Peyer's patch (tissue), 4 donors: ENCODE measurements around the gene TTC39C.

Experiments used
- POLR2A ChIP-seq, 2 donors: fragments of 450-650 bp; IDR thresholded peaks; one replicate each; pipeline ENCODE4 v1.5.1; 2017; ENCODE audit warnings: antibody characterized with exemption in 2 of 2, mild to moderate bottlenecking in 2 of 2, moderate library complexity in 2 of 2
- TF ChIP-seq, protein P1 (sequence below), 6 experiments: fragments of 450-650 bp in 4 of 6; fragments of 200-600 bp in 2 of 6; sonication (generic) in 1 of 6; IDR thresholded peaks; one replicate each; pipeline ENCODE4 v1.5.1; 2017 to 2019; ENCODE audit warnings: antibody characterized with exemption in 6 of 6, mild to moderate bottlenecking in 3 of 6, moderate library complexity in 1 of 6

DNA sequence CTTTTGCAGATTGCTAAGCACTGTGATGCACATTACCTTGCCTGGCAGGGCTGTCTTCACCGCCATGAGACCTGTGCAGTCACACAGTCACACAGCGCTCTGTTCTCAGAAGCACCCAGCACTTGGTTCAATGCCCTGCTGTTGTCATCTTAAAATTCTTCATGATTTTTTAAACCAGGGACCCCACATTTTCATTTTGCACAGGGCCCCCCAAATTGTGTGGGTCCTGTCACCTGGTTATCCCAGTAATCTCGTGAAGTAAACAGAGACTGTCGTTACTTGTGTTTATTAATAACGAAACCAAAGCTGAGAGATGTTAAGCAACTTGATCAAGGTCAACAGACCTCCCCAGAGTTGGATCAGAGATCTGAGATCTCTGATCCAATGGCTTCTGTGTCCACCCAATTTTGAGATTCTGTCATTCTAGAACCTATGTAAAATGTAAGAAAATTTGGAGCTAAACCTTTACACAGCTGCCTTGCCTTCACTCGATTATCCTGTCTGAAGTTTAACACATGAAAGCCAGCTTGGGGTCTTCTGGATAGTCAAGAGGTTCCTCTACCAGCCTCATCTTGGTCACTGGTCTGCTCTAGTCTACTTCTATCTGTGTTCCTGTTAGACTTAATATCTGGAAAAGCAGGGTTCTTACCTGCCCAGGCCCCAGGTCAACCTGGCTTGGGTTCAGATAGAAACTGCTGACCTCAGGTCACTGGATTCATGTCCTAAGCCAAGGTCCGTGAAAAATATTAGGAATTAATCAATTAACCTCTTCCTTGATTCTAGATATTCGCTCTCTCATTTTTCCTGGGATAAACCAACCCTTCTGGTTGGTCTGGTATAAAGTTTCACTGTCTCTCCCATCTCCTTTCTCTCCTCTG, 13.7 kb upstream of the TTC39C start:
- TF ChIP-seq, protein P1, sequence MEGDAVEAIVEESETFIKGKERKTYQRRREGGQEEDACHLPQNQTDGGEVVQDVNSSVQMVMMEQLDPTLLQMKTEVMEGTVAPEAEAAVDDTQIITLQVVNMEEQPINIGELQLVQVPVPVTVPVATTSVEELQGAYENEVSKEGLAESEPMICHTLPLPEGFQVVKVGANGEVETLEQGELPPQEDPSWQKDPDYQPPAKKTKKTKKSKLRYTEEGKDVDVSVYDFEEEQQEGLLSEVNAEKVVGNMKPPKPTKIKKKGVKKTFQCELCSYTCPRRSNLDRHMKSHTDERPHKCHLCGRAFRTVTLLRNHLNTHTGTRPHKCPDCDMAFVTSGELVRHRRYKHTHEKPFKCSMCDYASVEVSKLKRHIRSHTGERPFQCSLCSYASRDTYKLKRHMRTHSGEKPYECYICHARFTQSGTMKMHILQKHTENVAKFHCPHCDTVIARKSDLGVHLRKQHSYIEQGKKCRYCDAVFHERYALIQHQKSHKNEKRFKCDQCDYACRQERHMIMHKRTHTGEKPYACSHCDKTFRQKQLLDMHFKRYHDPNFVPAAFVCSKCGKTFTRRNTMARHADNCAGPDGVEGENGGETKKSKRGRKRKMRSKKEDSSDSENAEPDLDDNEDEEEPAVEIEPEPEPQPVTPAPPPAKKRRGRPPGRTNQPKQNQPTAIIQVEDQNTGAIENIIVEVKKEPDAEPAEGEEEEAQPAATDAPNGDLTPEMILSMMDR (IDR thresholded peaks at IDR 0.05) = no peak
- TF ChIP-seq POLR2A (IDR thresholded peaks at IDR 0.05) = no peak
